ENCODE results near the gene LBH.

Gene LBH

GRCh38 chr2:30226144-30227032, 4.9 kb upstream of the LBH start:
- peak overlapping the region; percentile 87 for H3K27ac ChIP-seq (ENCODE audit: low read depth, low read length)
- no peaks in the 10 kb centered on the region for H3K36me3 ChIP-seq (ENCODE audit: insufficient read depth, low read length)
- no peaks in the 10 kb centered on the region for H3K9me3 ChIP-seq (ENCODE audit: low read length)
- no peak overlapping the region for H3K4me3 ChIP-seq (ENCODE audit: low read depth in 1 of 2, low read length in 2 of 2)
- peaks cover 24% of the 10 kb centered on the region for H3K4me1 ChIP-seq (ENCODE audit: insufficient read depth, low read length)
- H3K9ac ChIP-seq (ENCODE audit: low read length): no peak overlapping the region
- H3K27me3 ChIP-seq (ENCODE audit: control insufficient read depth in 1 of 2, insufficient read depth in 2 of 2, low read length in 2 of 2): no peaks in the 10 kb centered on the region

GRCh38 chr2:30229596-30229995, 1.7 kb upstream of the LBH start:
- no peak overlapping the region for H3K4me3 ChIP-seq (ENCODE audit: low read depth in 1 of 2, low read length in 2 of 2)
- no peak overlapping the region for H3K9ac ChIP-seq (ENCODE audit: low read length)
- H3K4me1 ChIP-seq (ENCODE audit: insufficient read depth, low read length): peaks cover 37% of the 10 kb centered on the region
- H3K27me3 ChIP-seq (ENCODE audit: control insufficient read depth in 1 of 2, insufficient read depth in 2 of 2, low read length in 2 of 2): no peaks in the 10 kb centered on the region
- no peak overlapping the region for H3K27ac ChIP-seq (ENCODE audit: low read depth, low read length)
- no peaks in the 10 kb centered on the region for H3K9me3 ChIP-seq (ENCODE audit: low read length)
- H3K36me3 ChIP-seq (ENCODE audit: insufficient read depth, low read length): no peaks in the 10 kb centered on the region

- Histone ChIP-seq H3K36me3 (ENCODE audit: insufficient read depth, low read length) (no peaks in the 10 kb centered on the region), H3K9me3 (ENCODE audit: low read length) (no peaks in the 10 kb centered on the region), H3K9ac (ENCODE audit: low read length) (peak overlapping the region; percentile 60), H3K4me1 (ENCODE audit: insufficient read depth, low read length) (peaks cover 32% of the 10 kb centered on the region), H3K4me3 (ENCODE audit: low read depth in 1 of 2, low read length in 2 of 2) (peak overlapping the region; percentile 75 to 79), H3K27ac (ENCODE audit: low read depth, low read length) (peak overlapping the region; percentile 86), H3K27me3 (ENCODE audit: control insufficient read depth in 1 of 2, insufficient read depth in 2 of 2, low read length in 2 of 2) (no peaks in the 10 kb centered on the region)
Measured at GRCh38 chr2:30230497-30231211, 680 bp upstream of the LBH start.

GRCh38 chr2:30231996-30232800, 864 bp downstream of the LBH start:
- Histone ChIP-seq H3K27me3 (ENCODE audit: control insufficient read depth in 1 of 2, insufficient read depth in 2 of 2, low read length in 2 of 2) (no peaks in the 10 kb centered on the region), H3K36me3 (ENCODE audit: insufficient read depth, low read length) (no peaks in the 10 kb centered on the region), H3K4me3 (ENCODE audit: low read depth in 1 of 2, low read length in 2 of 2) (peak overlapping the region; percentile 75 to 79), H3K9me3 (ENCODE audit: low read length) (no peaks in the 10 kb centered on the region), H3K9ac (ENCODE audit: low read length) (peak overlapping the region; percentile 44), H3K27ac (ENCODE audit: low read depth, low read length) (peak overlapping the region; percentile 86), H3K4me1 (ENCODE audit: insufficient read depth, low read length) (peaks cover 20% of the 10 kb centered on the region)

DNA sequence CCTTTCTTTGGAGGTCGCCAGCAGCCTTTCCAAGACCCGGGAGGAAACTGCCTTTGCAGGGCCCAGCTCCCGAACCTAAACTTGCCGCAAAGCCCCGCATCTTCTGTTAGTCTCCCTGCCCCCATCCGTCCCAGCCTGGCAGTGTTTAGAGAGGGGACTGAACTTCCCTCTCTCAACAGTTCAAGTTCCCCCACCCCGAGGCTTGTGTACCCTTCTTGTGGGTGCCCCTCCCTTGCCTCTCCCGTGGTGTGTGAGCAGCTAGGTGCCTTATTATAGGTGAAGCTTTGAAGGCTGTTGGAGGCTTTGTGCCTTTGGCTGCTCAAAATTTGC, 1.4 kb downstream of the LBH start:
- Histone ChIP-seq H3K4me1 (ENCODE audit: insufficient read depth, low read length) (peaks cover 20% of the 10 kb centered on the region), H3K4me3 (ENCODE audit: low read depth in 1 of 2, low read length in 2 of 2) (peak overlapping the region; percentile 75 to 79), H3K9ac (ENCODE audit: low read length) (peak overlapping the region; percentile 44), H3K9me3 (ENCODE audit: low read length) (no peaks in the 10 kb centered on the region), H3K36me3 (ENCODE audit: insufficient read depth, low read length) (no peaks in the 10 kb centered on the region), H3K27ac (ENCODE audit: low read depth, low read length) (peak overlapping the region; percentile 86), H3K27me3 (ENCODE audit: control insufficient read depth in 1 of 2, insufficient read depth in 2 of 2, low read length in 2 of 2) (no peaks in the 10 kb centered on the region)

GRCh38 chr2:30233271-30234009, 2.1 kb downstream of the LBH start:
- H3K27me3 ChIP-seq (ENCODE audit: control insufficient read depth in 1 of 2, insufficient read depth in 2 of 2, low read length in 2 of 2): no peaks in the 10 kb centered on the region
- H3K4me1 ChIP-seq (ENCODE audit: insufficient read depth, low read length): peaks cover 20% of the 10 kb centered on the region
- H3K4me3 ChIP-seq (ENCODE audit: low read depth in 1 of 2, low read length in 2 of 2): peak overlapping the region; percentile 3 to 75
- H3K9me3 ChIP-seq (ENCODE audit: low read length): no peaks in the 10 kb centered on the region
- H3K27ac ChIP-seq (ENCODE audit: low read depth, low read length): peak overlapping the region; percentile 86
- H3K36me3 ChIP-seq (ENCODE audit: insufficient read depth, low read length): peaks cover 4% of the 10 kb centered on the region
- H3K9ac ChIP-seq (ENCODE audit: low read length): peak overlapping the region; percentile 44

DNA sequence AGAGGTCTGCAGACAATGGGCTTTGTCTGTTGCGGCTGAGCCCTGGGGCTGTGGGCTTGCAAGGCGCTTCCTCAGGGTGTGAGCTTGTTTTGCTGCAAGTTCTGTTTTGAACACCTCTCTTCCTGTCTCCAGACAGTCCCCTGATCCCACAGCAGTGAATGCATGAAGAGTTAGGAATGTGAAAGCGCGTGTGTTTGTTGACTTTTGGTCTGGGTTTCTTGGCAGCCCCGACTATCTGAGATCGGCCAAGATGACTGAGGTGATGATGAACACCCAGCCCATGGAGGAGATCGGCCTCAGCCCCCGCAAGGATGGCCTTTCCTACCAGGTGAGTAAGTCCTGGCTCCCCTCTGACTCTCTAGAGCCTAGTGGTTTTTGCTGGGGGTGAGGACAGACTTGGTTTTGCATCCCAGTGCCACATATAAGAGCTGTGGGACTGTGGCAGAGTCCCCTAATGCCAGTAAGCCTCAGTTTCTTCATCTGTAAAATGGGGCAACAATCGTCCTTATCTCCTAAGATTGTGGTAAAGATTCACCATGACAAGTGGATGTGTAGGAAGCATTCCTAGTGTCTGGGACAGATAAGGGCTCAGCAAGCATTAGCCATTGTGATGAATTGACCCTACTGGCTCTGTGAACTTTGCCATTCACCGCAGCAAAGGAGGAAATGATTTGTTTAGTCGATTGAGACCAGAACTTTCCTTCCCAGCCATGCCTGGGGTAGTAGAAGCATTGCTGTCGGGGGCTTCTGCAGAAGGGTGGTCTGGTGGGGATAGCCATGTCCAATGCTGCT, 3.0 kb downstream of the LBH start:
- H3K36me3 ChIP-seq (ENCODE audit: insufficient read depth, low read length): peaks cover 5% of the 10 kb centered on the region
- no peak overlapping the region for H3K9ac ChIP-seq (ENCODE audit: low read length)
- H3K4me1 ChIP-seq (ENCODE audit: insufficient read depth, low read length): peaks cover 20% of the 10 kb centered on the region
- H3K27me3 ChIP-seq (ENCODE audit: control insufficient read depth in 1 of 2, insufficient read depth in 2 of 2, low read length in 2 of 2): no peaks in the 10 kb centered on the region
- H3K9me3 ChIP-seq (ENCODE audit: low read length): no peaks in the 10 kb centered on the region
- peak overlapping the region; percentile 10 for H3K27ac ChIP-seq (ENCODE audit: low read depth, low read length)
- peak overlapping the region in 1 of 2 donors; percentile 75 for H3K4me3 ChIP-seq (ENCODE audit: low read depth in 1 of 2, low read length in 2 of 2)

DNA sequence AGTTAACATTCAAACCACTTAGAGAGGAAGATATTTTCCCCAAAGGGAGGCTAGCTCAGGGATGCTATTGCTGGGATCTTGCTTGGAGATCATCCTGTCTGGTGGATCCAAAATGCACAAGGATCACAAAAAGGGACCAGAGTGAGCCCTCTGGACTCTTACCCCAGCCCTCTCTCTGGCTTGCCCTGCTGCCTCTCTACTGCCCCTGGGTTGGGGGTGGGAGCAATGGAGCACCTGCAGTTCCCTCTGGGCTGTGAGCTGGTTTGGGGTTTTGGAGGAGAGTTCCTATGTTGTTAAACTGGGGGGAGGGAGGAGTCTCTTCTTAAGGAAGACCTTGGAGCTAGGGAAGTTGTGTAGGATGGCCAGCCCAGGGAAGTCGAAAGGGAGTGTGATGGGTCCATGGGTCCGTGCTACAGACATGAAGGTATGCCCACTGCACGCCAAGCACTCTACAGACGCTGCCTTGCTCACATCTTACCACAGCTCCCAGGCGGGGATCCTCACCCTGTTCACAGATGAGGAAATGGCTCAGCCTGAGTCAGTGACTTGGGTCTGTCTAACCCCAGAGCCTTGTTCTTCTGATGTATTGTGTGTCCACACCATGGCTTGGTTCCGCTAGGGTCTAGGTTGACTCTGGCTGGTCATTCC, 3.8 kb downstream of the LBH start:
- H3K4me1 ChIP-seq (ENCODE audit: insufficient read depth, low read length): peaks cover 27% of the 10 kb centered on the region

DNA sequence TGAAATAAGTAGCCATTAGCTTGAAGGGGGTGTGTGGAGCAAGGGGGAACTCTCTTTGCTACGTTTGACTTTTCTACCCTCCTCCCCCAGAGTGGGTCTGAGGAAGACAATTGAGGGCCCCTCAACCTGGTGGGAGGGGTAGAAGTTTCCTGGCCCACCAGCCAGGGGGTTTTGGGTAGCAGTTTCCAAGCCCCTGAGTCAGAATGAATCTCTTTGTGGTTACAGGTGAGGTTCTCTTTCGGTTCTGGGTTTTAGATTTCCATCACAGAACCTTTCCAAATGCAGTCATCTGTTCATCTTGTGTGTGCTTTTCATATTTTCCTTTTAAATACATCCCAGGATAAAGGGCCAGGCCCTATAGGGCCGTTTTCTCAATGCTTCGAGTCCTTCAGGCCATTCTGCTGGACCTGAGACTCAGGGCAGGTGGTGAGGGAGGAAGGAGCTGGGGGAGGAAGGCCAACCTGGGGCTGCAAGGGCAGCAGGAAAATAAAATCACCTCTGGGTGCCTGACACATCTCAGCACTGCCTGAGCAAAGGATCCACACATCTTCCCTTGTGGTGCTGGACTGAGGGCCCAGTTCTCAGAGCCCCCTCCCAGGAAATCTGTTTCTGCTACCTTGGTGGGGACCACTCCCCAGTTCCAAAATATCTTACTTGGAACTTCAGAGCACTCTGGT, 4.7 kb downstream of the LBH start:
- H3K9ac ChIP-seq (ENCODE audit: low read length): no peak overlapping the region
- no peak overlapping the region for H3K4me3 ChIP-seq (ENCODE audit: low read depth in 1 of 2, low read length in 2 of 2)
- H3K9me3 ChIP-seq (ENCODE audit: low read length): no peaks in the 10 kb centered on the region
- peaks cover 33% of the 10 kb centered on the region for H3K4me1 ChIP-seq (ENCODE audit: insufficient read depth, low read length)
- H3K36me3 ChIP-seq (ENCODE audit: insufficient read depth, low read length): peaks cover 5% of the 10 kb centered on the region
- H3K27me3 ChIP-seq (ENCODE audit: control insufficient read depth in 1 of 2, insufficient read depth in 2 of 2, low read length in 2 of 2): no peaks in the 10 kb centered on the region
- H3K27ac ChIP-seq (ENCODE audit: low read depth, low read length): no peak overlapping the region

More for the DNA sequence above, 3.8 kb downstream of the LBH start:
- H3K36me3 ChIP-seq (ENCODE audit: insufficient read depth, low read length): peaks cover 5% of the 10 kb centered on the region
- H3K27me3 ChIP-seq (ENCODE audit: control insufficient read depth in 1 of 2, insufficient read depth in 2 of 2, low read length in 2 of 2): no peaks in the 10 kb centered on the region
- no peak overlapping the region for H3K9ac ChIP-seq (ENCODE audit: low read length)
- H3K27ac ChIP-seq (ENCODE audit: low read depth, low read length): no peak overlapping the region
- no peaks in the 10 kb centered on the region for H3K9me3 ChIP-seq (ENCODE audit: low read length)
- H3K4me3 ChIP-seq (ENCODE audit: low read depth in 1 of 2, low read length in 2 of 2): no peak overlapping the region

Measured in muscle layer of colon (tissue), 2 donors.